ENCODE measurements around the gene GPR27.

Gene GPR27

DNA sequence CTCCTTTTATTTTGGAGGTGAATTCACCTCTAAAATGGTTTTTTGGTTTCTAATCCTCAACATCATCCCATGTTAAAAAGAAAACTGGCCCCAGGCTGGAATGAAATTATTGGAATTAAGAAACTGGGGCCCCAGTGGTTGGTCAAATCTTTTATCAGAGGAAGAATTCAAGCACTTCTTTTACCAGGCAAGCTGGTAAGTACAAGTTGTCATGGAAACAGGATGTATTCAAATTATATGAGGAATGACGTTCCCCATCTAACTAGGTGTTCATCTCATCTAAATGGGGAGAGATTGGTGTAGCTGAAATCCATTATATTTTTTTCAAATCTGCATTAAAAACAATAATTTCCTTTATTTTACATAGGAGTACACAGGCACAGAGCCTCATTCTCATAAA lies 18.8 kb upstream of the GPR27 start:
- no peak for DNase-seq

DNA sequence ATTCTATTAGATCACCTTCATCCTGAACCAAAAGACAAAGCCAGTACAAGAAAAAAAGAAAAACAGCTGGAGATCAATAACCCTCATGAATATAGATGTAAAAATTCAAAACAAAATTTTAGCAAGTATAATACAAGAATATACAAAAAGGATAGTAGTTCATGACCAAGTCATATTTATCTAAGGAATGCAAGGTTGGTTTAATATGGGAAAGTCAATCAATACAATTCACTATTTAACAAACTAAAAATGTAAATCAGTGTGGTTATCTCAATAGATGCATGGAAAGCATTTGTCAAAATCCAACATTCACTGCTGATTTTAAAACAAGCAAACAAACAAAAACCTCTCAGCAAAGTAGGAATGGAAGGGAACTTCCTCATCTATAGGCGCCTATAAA lies 11.0 kb upstream of the GPR27 start:
- DNase-seq, result no peak

DNA sequence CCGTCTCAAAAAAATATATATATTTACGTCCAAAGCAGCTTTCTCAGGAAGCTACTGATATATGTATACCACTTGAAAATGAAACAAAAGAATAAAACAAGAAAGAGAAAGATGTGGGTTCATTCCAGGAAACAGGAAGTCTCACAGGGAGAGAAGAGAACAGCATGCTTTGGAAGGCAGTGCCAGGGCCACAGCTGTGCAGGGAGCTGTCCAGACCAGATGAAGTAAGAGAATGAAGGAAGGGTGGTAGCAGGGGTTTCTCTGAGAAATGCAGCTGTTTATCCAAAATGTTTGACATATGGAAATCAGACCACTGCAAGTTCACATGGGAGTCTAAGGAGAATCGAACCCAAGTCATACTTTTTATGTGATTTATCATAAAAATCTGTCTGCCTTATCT lies 8.9 kb upstream of the GPR27 start:
- no peak for DNase-seq

DNA sequence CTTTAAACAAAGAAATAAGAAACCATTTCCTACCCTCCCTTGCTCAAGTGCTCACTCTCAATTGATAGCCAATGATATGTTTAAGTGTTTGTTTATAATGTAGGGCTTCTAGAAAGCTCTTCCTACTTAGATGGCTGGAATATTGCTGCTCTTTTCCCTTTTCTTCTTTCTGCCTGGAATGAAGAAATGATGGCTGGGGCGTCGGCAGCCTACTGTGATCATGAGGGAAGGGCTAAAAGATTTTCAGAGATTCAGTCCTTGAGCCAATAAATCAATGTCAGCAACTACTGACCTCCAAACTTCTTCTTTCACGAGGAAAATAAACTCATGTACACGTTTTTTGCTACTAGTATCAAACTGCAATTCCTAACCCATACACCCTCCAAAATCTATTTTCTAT lies 2.1 kb upstream of the GPR27 start:
- no peak for DNase-seq

DNA sequence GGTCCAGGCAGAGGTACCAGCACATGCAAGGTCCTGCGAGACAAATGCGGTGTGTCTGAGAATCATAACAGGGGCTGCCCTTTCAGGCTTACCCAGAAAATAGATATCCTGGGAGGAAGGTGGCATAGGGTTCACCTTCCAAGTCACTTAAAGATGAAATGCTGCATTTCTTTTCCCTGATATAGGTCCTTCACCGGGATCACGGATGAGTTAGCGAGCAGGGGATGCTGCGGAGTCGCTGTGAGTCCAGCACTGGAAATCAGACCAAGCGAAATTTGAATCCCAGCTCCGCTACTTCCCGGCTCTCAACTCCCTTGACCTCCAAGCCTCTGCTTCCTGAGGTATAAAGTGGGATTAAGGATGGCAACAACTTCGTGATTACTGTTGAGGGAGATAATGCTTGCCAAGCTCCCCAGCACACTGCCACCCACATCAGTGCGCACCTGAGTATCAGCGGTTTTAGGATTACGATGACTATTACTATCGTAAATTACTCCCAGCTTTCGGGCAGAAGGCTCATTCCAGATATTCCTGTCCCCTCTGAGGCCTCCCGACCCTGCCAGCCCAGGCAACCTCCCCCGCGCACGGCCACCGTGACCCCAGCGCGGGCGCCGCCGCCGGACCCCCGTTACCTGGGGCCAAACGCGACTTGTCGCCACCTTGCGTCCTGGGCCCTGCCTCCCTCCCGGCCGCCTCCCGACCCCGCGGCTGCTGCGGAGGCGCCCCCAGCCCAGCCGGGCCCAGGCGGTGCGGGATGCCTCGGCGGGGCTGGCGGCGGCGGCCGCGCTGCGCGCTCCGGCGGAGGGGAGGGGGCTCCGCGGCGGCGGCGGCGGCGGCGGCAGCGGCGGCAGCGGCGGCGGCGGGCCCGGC lies 589 bp upstream of the GPR27 start:
- no peak for DNase-seq

DNA sequence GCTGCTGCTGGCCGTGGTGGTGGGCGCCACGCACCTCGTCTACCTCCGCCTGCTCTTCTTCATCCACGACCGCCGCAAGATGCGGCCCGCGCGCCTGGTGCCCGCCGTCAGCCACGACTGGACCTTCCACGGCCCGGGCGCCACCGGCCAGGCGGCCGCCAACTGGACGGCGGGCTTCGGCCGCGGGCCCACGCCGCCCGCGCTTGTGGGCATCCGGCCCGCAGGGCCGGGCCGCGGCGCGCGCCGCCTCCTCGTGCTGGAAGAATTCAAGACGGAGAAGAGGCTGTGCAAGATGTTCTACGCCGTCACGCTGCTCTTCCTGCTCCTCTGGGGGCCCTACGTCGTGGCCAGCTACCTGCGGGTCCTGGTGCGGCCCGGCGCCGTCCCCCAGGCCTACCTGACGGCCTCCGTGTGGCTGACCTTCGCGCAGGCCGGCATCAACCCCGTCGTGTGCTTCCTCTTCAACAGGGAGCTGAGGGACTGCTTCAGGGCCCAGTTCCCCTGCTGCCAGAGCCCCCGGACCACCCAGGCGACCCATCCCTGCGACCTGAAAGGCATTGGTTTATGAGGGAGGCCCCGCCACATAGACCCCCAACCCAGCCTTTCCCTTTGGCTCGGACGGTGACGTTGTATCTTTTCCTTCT lies 1.1 kb downstream of the GPR27 start:
- no peak for DNase-seq

DNA sequence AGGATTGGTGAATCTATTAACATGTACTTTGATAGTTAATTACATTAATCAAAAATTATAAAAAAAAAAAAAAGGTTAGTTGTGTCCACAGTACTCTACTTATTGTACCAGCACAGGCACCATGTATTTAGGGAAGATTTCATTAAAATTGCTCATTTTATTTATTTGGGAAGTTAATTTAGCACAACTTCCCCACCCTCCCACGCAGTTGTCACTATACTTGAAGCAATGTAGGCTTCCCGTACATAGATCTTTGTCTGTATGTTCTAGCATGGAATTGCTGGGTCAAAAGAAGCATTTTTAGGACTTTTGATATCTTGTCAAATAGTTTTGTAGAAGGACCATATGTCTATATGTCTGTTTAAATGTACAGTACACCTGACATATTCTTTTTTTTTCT lies 4.4 kb downstream of the GPR27 start:
- DNase-seq, result no peak

DNA sequence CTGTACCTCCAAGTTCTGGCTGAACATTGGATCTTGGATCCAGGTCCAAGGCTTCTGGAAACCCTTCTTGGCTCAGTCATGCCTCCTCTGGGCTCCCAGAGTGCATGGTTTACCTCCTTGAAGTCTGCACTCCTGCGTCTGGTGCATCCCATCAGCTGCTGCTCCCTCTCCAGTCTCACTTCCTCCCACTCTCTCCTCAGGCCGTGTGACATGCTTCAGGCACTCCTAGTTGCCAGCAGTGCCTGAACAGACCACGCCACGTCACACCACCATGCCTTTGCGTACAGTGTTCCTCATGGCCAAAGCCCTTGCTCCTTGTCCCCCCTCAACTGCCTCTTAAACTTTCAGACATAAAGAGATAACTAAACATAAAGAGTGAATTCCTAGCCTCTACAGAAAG lies 5.7 kb downstream of the GPR27 start:
- no peak for DNase-seq

DNA sequence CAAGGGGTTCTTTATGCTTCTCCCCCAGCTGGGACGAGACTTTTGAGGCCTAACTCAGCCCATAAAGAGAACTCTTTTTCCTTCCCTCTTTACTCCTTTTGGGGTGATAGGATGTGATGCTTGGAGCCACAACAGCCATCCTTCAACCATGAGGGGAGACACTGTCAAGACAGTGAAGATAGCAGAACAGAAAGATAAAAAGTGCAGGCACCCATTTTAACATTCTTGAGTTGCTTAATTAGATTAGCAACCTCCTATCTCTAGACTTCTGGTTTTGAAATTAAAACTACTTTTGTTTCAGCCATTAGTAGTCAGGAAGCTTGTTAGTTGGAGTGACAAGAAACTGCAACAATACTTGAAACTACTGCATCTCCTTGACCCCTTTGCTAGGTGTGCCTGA lies 6.5 kb downstream of the GPR27 start:
- DNase-seq, result no peak

DNA sequence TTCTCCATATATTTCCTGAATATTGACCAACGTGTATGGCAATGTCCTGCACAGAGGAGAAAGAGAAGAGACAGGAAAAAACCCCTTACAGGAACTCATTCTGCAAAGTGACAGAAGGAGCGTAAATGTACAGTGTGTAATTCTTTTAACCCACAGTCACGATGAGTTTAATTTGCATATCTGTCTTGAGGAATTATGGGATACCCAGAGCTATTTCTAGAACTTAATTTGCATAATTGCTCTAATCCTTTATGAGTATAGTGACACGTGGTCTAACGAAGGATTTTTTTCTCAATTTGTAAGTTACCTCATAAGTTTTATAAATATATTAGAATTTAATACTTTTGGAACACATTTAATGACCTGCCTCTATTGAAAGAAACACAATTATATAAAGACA lies 9.8 kb downstream of the GPR27 start:
- DNase-seq, result no peak

DNA sequence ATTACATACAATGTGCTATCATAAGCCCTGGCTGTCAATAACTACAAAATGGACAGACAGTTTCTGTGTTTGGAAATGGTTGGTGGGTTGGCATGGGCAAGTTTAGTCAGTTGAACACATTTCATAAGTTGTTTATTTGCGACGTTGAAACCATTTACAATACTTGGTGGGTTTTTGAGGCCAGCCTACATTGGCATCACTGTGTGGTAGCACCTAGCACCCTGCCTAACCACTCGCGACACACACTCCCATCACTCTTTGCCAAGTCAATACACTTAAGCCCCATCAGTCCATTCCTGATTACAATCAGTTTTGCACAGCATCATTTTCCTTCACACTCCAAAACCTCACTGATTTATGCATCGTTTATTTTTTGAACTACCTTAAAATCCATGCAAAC lies 17.5 kb downstream of the GPR27 start:
- DNase-seq, result no peak

DNA sequence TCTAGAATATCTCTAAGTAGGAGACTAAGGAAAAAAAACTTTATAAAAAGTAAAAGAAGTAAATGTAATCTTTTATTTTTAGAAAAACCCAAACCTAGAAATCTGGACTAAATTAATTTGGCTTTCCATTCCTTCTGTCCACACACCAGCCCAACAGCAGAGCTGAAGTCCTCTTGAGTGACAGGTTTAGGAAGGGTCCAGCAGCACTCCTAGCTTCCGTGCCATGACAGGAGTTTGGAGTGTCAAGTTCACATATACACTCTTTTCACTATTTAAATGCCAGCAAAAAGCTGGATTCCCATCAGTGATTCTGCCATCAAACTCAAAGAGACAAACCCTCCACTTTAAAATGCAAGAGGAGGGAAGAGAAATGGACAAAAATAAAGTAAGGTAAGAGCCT lies 18.2 kb downstream of the GPR27 start:
- DNase-seq, result no peak

DNA sequence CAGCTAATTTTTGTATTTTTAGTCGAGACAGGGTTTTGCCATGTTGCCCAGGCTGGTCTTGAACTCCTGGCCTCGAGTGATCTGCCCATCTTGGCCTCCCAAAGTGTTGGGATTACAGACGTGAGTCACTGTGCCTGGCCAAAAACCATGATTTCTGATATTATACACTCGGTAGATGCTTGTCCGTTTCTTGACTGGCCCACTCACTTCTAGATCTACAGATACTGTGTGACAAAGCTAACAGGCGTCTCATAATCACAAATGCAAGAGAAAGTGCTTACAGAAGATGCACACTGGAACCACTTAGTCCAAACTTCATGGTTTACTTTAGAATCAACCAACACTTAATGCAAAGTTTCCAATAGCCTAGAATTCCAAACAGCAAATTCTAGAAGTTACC lies 22.9 kb downstream of the GPR27 start:
- DNase-seq, result no peak

DNA sequence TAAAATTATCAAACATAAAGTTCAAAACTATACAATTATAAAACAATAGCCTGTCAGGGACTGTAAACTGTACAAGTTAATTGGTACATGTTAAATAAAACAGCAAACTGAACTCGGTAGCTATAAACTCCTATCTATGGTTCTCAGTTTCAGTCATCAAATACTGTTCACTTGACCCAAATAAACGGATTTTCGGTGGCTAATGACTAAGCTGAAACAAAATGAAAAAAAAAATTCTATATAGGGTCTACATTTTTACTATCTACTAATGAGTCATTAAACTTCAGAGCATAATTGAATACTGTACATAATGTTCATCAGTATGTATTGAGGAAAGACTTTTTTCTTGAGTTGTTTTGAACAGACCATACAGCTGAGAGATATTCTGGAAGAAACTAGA lies 24.7 kb downstream of the GPR27 start:
- no peak for DNase-seq

DNA sequence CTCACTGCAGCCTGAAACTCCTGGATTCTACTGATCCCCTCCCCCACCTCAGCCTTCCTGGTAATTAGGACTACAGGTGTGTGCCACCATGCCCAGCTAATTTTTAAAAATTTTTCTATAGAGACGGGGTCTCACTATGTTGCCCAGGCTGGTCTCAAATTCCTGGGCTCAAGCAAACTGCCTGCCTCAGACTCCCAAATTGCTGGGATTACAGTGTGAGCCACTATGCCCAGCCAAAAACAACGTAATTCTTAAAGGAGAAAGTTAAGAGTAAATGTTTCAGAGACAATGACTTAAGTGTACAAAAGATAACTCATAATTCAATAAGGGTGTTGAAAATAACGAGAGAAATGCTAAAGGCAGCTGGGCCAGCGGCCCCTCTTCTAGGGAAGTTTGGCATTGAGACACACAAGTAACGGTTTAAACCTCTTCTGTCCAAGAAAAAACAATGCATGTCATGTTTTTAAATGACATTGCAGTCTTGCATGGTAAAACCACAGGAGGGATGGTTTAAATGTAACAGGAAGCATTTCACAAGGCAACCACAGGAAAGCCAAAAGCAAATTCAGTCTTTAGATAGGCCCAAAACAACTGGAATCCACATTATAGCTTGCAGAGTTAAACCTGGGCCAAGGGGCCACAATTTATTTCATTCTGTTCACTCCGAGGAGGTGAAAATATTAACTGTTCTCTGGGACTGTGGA lies 26.2 kb downstream of the GPR27 start:
- no peak for DNase-seq

DNA sequence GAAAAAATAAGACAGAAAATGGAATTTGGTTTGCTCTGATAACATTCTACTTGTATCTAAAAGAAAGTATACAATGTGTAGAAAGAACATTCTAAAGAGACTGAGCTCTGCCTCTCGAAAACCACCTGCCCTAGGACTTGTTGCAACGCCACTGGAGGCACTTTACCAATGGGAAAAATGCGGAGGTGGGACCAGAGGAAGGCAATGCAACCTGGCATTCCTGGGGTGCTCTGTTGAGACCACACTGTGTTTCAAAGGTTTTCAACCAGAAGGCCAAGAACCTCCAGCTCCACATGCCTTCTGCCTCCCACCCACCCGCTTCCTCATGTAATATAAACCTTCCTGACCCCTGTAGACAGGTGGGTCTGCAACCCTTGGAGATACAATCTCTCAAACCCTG lies 26.8 kb downstream of the GPR27 start:
- DNase-seq, result no peak

DNA sequence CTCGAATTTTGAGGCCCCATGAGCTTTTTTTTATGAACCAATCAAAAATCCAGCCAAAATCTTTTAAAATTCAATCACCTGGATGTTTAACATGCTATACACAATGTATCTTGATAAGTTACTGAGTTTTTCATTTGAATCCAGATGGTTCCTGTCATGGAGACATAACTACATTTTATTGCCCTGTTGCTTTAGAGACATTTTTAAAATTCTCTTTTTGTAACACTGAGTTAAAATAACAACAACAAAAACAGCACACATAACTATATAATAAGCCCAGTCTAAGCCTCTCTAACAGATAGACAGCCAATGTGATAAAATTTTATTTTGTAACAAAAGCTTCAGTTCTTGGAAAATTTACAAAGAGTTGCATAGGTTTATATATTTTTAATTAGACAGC lies 29.5 kb downstream of the GPR27 start:
- DNase-seq, result no peak

DNA sequence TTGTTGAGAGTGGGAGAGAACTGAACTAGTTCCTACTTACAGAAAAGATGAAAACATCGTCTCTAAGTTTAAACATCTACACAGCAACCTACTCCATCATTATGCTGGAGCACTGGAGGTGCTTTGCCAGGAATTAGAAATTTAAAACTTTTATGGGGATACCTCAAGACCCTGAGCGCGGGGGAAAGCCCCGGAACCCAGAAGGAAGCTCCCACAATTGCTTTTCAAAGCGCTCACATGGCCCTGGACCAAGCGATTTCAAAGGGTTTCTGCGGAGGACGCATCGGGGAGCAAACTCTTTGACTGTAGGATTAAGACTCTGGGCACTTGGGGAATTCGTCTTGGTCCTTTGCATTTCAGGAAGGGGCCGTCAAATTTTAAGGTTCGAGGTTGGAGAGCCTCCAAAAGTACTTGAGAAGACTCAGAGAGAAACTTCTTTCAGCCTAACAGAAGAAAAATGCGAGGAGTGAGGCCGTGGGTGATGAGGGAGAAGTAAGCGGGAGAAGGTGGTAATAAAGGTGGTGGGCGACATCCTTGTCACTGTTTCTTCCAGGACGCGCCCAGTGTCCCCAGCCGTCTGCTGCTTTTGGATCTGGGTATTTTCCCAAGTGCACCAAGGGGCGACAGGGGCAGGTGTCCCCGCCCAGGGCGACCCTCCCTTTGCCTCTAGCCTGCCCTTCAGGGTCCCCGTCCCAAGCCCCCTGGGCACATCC lies 30.7 kb downstream of the GPR27 start:
- no peak for DNase-seq

DNA sequence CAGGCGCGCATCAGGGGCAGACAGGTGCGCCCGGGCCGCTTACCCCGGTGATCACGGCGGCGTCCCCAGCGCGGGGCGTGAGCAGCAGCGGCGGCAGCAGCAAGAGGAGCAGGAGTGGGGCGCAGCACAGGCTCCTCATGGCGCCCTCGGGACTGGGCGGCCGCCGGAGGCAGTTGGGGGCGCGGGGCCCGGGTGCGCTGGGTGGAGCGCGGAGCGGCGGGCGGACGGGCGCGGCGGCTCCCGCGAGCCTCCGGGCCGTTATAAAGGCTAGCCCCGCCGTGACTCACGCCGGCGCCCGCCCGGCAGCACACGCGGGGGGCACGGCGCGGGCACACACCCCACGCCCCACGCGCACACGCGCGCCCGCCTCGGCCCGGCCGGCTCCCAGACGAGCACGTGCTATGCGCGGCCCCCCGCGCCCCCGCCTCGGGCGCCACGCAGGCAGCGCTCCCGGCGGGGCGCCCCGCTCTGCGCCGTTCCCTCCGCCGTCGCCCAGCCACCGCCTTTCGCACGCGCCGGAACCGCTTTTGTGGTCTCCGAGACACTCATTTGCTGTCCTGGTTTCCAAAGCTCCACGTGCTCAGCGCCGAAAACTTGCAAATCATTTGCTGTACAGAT lies 31.4 kb downstream of the GPR27 start, which contains the start of gene PROK2:
PROK2 (minus strand) TSS at position 235 of the 618 bp plus-strand sequence; CDS start at position 139, 96 bp downstream.
- DNase-seq, result no peak

DNA sequence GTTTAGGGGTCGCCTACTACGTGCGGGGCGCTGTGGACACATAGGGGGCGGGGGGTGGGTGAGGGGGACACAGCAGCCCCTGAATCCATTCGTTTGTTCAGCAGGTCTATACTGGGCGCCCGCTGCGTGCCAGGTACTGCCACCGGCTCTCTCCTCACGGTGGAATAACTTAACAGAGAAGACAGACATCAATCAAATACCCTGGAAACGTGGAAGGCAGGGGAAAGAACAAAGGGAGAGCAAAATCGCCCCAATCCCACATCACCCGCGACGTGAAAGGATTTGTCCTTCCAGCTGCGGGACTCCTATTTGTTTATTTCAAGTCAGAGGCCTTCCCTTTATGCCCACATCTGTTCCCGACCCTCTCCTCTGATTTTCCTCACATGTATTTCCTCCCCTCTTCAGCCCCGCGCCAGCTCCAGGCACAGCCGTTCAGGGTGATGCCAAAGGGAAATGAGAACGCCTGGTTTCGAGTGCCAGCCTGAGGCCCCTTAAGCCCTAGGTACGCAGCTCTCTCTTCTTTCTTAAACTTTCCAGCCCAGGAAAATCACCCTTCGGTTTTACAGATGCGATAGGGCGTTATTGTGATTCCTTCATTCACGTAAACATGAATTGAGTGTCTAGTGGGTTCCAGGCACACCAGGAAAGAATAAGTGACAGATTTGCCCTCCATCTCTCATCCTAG lies 32.0 kb downstream of the GPR27 start:
- DNase-seq, result no peak

DNA sequence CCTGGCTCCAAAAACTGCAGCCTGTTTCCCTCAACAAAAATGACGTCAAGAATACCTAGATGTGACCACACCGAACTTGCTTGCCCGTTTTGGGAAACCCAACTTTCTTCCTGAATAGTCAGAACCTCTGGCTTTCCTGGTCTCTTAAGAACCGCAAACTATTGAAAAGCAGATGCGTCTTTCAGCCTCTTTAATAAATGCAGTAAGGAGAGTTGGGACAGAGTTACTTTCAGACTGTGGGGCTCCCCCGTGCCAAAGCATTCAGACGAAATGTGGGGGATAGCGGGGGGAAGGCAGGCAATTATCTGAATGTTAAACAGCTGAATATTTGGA lies 32.5 kb downstream of the GPR27 start:
- no peak for DNase-seq

DNA sequence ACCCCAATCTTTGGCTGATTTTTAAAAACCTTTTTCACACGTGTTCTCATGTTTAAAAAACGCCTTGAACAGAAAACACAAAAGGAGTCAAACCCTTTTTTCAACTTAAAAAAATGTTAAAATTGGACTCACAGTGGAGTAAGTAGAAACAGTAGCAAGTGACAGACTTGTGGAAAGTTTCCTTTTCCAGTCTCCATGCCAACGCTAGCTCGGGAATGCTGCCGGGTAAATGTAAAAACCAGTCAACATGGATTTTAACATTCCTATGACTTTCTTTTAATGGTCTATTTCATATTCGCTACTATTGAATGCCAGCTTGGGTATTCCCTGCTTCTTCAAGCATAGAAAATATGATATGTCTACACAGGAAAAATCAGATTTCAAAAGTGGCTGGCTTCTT lies 32.9 kb downstream of the GPR27 start:
- DNase-seq, result no peak

Measured in HCEC 1CT (cell line).